Endothelial cell of umbilical vein (primary cell): ENCODE measurements around the gene TUBB1. TPM values are rescaled to one million over a fixed set of nuclear protein-coding genes. Genes with fewer than 3 reads are reported as not detected.

Source experiments
- BruUV-seq: library from RNA; stranded (reverse); fragments of 400-500 nt; replicated peaks from 2 replicates; lab custom pipeline; 2021; lab: Mats Ljungman, UMichigan
- CTCF ChIA-PET: fragments of 300-600, 350-600 bp; sonication (Branson Sonifier 250); formaldehyde crosslinking; loops from one replicate; lab custom pipeline; 2021; ENCODE audit warnings: antibody characterized with exemption, inconsistent platforms; lab: Charles Lee
- POLR2A ChIA-PET: fragments of 300-600, 350-600 bp; sonication (Branson Sonifier 250); formaldehyde crosslinking; loops from one replicate; lab custom pipeline; 2021; ENCODE audit warnings: antibody characterized with exemption, inconsistent platforms; lab: Charles Lee
- DNase-seq: peaks from one replicate; pipeline ENCODE4 v3.0.0-alpha.2; 2011; ENCODE audit warnings: low read depth, low spot score
- FAIRE-seq: peaks from 2 replicates; lab custom pipeline; 2011; peaks lifted over from hg19 to GRCh38; lab: Jason Lieb, UNC
- H2AFZ ChIP-seq: 2 replicates; pipeline ENCODE4 v1.6.0; 2012; ENCODE audit warnings: low read depth, low read length, control low read depth, inconsistent platforms
- H3K27ac ChIP-seq: 2 replicates; pipeline ENCODE4 v1.5.1; 2011; ENCODE audit warnings: low read depth, mild to moderate bottlenecking, control low read depth, low read length, moderate library complexity; ENCODE audit not compliant: insufficient read depth
- H3K27me3 ChIP-seq, 2 experiments: 2 replicates each; pipeline versions ENCODE4 v1.6.0 to v1.6.1; 2011; ENCODE audit warnings: low read length in 2 of 2, mixed read lengths in 1 of 2; ENCODE audit not compliant: control insufficient read depth in 2 of 2, insufficient read depth in 2 of 2
- H3K36me3 ChIP-seq, 2 experiments: 2 replicates in 1 of 2; 3 replicates in 1 of 2; pipeline ENCODE4 v1.5.1; 2011; ENCODE audit warnings: low read length in 2 of 2, mild to moderate bottlenecking in 1 of 2, moderate library complexity in 1 of 2; ENCODE audit not compliant: control insufficient read depth in 2 of 2, insufficient read depth in 2 of 2; ENCODE audit errors: extremely low read depth in 1 of 2
- H3K4me1 ChIP-seq: 3 replicates; pipeline ENCODE4 v1.5.1; 2011; ENCODE audit warnings: mild to moderate bottlenecking, low read length; ENCODE audit not compliant: control insufficient read depth, insufficient read depth; ENCODE audit errors: extremely low read depth
- H3K4me2 ChIP-seq: 2 replicates; pipeline ENCODE4 v1.6.1; 2011; ENCODE audit warnings: low read length, control low read depth, mixed read lengths; ENCODE audit not compliant: insufficient read depth
- H3K4me3 ChIP-seq, 3 experiments: fragments of 200-600 bp in 1 of 3; sonication (generic), shearing (Covaris generic) in 1 of 3; replicated peaks in 1 of 3; 2 replicates each; pipeline ENCODE4 v1.5.1; 2011 to 2016; ENCODE audit warnings: control low read depth in 3 of 3, low read length in 3 of 3, mild to moderate bottlenecking in 2 of 3, inconsistent platforms in 1 of 3, low read depth in 1 of 3, moderate library complexity in 1 of 3; ENCODE audit not compliant: insufficient read depth in 1 of 3
- H3K79me2 ChIP-seq: 2 replicates; pipeline ENCODE4 v1.6.0; 2012; ENCODE audit warnings: low read length, inconsistent platforms; ENCODE audit not compliant: control insufficient read depth, insufficient read depth
- H3K9ac ChIP-seq: replicated peaks from 2 replicates; pipeline ENCODE3; 2011; ENCODE audit warnings: low read length, control low read depth; ENCODE audit not compliant: insufficient read depth; ENCODE audit errors: extremely low read depth
- H3K9me1 ChIP-seq: replicated peaks from 3 replicates; pipeline ENCODE4 v1.6.0; 2011; ENCODE audit warnings: mild to moderate bottlenecking, low read length; ENCODE audit not compliant: control insufficient read depth, insufficient read depth; ENCODE audit errors: extremely low read depth
- H3K9me3 ChIP-seq: replicated peaks from 2 replicates; pipeline ENCODE4 v1.5.1; 2012; ENCODE audit warnings: low read length, inconsistent platforms; ENCODE audit not compliant: control insufficient read depth, insufficient read depth
- H4K20me1 ChIP-seq: replicated peaks from 2 replicates; pipeline ENCODE3; 2011; ENCODE audit warnings: mild to moderate bottlenecking, low read length; ENCODE audit not compliant: control insufficient read depth, insufficient read depth; ENCODE audit errors: extremely low read depth
- EZH2 ChIP-seq: IDR thresholded peaks from 2 replicates; pipeline ENCODE4 v1.6.1; 2012; ENCODE audit warnings: borderline replicate concordance, low read depth, mild to moderate bottlenecking, moderate library complexity, low read length, inconsistent platforms; ENCODE audit not compliant: severe bottlenecking
- FOS ChIP-seq: IDR thresholded peaks from 2 replicates; pipeline ENCODE4 v1.6.1; 2011; ENCODE audit warnings: mild to moderate bottlenecking, low read length, moderate library complexity, borderline replicate concordance; ENCODE audit not compliant: insufficient read depth
- GATA2 ChIP-seq: IDR thresholded peaks from 2 replicates; pipeline ENCODE4 v1.7.0; 2011; ENCODE audit warnings: low read depth, mild to moderate bottlenecking, moderate library complexity, mixed read lengths, low read length; ENCODE audit not compliant: insufficient read length, insufficient read depth
- JUN ChIP-seq: IDR thresholded peaks from 2 replicates; pipeline ENCODE4 v1.6.1; 2011; ENCODE audit warnings: borderline replicate concordance, low read depth; ENCODE audit not compliant: insufficient read length, insufficient read depth
- MAX ChIP-seq: IDR thresholded peaks from 2 replicates; pipeline ENCODE4 v1.6.1; 2011; ENCODE audit not compliant: insufficient read depth, insufficient read length
- MYC ChIP-seq: IDR thresholded peaks from one replicate; pipeline ENCODE4 v1.6.1; 2011; ENCODE audit warnings: mild to moderate bottlenecking, low read depth, low read length
- POLR2A ChIP-seq: IDR thresholded peaks from 2 replicates; pipeline ENCODE4 v1.6.1; 2012; ENCODE audit warnings: low read depth, mild to moderate bottlenecking, control low read depth, low read length
- POLR2AphosphoS5 ChIP-seq: IDR thresholded peaks from 2 replicates; pipeline ENCODE4 v1.6.1; 2012; ENCODE audit warnings: low read depth, mild to moderate bottlenecking, control low read depth, low read length, moderate library complexity; ENCODE audit not compliant: insufficient read depth
- dilution Hi-C: fragments of 300-500 bp; cut with MboI; formaldehyde crosslinking; loops from one replicate; pipeline ENCODE4 v1.15.0; 2019; ENCODE audit warnings: low sequenced_read_pairs; ENCODE audit not compliant: extremely low pct_ligation_motif_present
- intact Hi-C: fragments of 100-400 bp; cut with micrococcal nuclease; formaldehyde crosslinking; loops from one replicate; pipeline ENCODE4 v1.10.0; 2022
- polyA plus RNA-seq, 4 experiments: library from polyadenylated mRNA; depleted of rRNA in 3 of 4; stranded (reverse) in 3 of 4; unstranded in 1 of 4; fragments of >200 nt; gene quantifications; 2 replicates each; pipeline versions ENCODE4 v1.2.1 to v1.2.3, GENCODE V29; 2011 to 2012; ENCODE audit warnings: missing spikeins in 1 of 4
- total RNA-seq: library from RNA; stranded (reverse); gene quantifications from 2 replicates; pipeline ENCODE4 v1.2.3, GENCODE V29; 2021
- TF ChIP-seq, protein P1 (sequence below), 2 donors: IDR thresholded peaks; 1 replicate in 1 of 2; 2 replicates in 1 of 2; pipeline ENCODE4 v1.5.1; 2011; ENCODE audit warnings: low read length in 2 of 2, mild to moderate bottlenecking in 2 of 2, moderate library complexity in 2 of 2, control low read depth in 1 of 2, inconsistent platforms in 1 of 2, low read depth in 1 of 2; ENCODE audit not compliant: insufficient read depth in 1 of 2; ENCODE audit errors: extremely low read depth in 1 of 2

TUBB1 gene
- total and polyA plus RNA-seq, 2 donors (not counting 3 experiments of a cell fraction or from before 2014, with no cell fraction given) = 0.04 TPM; not detected in 1

DNA sequence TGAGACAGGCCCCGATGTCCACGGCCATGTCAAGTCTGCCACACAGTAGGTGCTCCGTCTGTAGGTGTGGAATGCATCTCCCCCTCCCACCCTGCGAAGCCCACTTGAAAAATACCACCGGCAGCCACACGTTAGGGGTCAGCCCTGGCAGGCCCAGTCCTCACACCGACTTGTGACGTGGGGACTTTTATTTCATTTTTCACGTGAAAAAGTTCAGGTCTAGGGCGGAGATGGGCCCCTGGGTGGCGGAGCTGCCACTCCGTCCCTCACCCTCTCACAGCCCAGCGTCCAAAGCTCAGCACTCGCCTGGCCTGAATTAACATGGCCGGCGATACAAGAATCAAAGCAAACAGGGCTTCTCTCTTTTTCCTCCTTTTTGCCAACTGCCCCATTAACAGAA lies 3.8 kb upstream of the TUBB1 start:
- no peak for DNase-seq
- Histone ChIP-seq H3K4me1 (peaks cover 21% of the 10 kb centered on the region), H4K20me1 (no peaks in the 10 kb centered on the region), H2AFZ (no peak overlapping the region), H3K27ac (no peak overlapping the region), H3K27me3 (no peaks in the 10 kb centered on the region), H3K9me1 (no peaks in the 10 kb centered on the region), H3K36me3 (no peaks in the 10 kb centered on the region), H3K79me2 (no peaks in the 10 kb centered on the region), H3K4me3 (no peak overlapping the region), H3K4me2 (no peak overlapping the region), H3K9ac (no peak overlapping the region), H3K9me3 (no peaks in the 10 kb centered on the region)
- ChIA-PET POLR2A (no interaction called here), CTCF (interaction anchor here (3.4 kb wide), 1 partner anchor 13 kb away, joined by 14 read pairs; no protein-coding TSS in a partner anchor)
- dilution Hi-C loops = no loop called here
- BruUV-seq = no TSS peak
- no peak for TF ChIP-seq JUN
- no peak for TF ChIP-seq POLR2AphosphoS5
- no peak for TF ChIP-seq MYC
- no peak for TF ChIP-seq GATA2
- no peak for TF ChIP-seq FOS
- TF ChIP-seq, protein P1, sequence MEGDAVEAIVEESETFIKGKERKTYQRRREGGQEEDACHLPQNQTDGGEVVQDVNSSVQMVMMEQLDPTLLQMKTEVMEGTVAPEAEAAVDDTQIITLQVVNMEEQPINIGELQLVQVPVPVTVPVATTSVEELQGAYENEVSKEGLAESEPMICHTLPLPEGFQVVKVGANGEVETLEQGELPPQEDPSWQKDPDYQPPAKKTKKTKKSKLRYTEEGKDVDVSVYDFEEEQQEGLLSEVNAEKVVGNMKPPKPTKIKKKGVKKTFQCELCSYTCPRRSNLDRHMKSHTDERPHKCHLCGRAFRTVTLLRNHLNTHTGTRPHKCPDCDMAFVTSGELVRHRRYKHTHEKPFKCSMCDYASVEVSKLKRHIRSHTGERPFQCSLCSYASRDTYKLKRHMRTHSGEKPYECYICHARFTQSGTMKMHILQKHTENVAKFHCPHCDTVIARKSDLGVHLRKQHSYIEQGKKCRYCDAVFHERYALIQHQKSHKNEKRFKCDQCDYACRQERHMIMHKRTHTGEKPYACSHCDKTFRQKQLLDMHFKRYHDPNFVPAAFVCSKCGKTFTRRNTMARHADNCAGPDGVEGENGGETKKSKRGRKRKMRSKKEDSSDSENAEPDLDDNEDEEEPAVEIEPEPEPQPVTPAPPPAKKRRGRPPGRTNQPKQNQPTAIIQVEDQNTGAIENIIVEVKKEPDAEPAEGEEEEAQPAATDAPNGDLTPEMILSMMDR (IDR thresholded peaks at IDR 0.05; ENCODE audit: extremely low read depth in 1 of 2, insufficient read depth in 1 of 2, low read depth in 1 of 2, low read length in 2 of 2) = no peak
- TF ChIP-seq EZH2 = no peak
- no peak for TF ChIP-seq POLR2A
- TF ChIP-seq MAX = no peak
- no peak for FAIRE-seq
- intact Hi-C loops = loop anchor here (10.0 kb wide), 2 partner anchors 361 to 929 kb away; partner anchors contain the start of genes FAM217B, PPP1R3D and STX16
